Mesenchymal stem cell (in vitro differentiated cells and primary cell): ENCODE data around the gene ABCA2.

Experiments
- DNase-seq: peaks from one replicate; pipeline ENCODE4 v3.0.0-alpha.2; 2013
- H2AFZ ChIP-seq: one replicate; pipeline ENCODE4 v1.6.1; 2013; ENCODE audit warnings: low read depth, mild to moderate bottlenecking, control low read depth, inconsistent platforms, low read length, moderate library complexity
- H2AK5ac ChIP-seq: 2 replicates; pipeline ENCODE4 v1.6.1; 2013; ENCODE audit warnings: low read length, moderate library complexity, mild to moderate bottlenecking, inconsistent platforms; ENCODE audit not compliant: severe bottlenecking
- H2BK120ac ChIP-seq: one replicate; pipeline ENCODE4 v1.6.1; 2013; ENCODE audit warnings: low read depth, mild to moderate bottlenecking, inconsistent platforms, low read length, moderate library complexity
- H2BK12ac ChIP-seq, 2 experiments: one replicate each; pipeline ENCODE4 v1.6.1; 2013; ENCODE audit warnings: inconsistent platforms in 2 of 2, low read length in 2 of 2, mild to moderate bottlenecking in 2 of 2, moderate library complexity in 2 of 2, control low read depth in 1 of 2
- H2BK15ac ChIP-seq: one replicate; pipeline ENCODE4 v1.6.1; 2013; ENCODE audit warnings: mild to moderate bottlenecking, low read depth, inconsistent platforms; ENCODE audit not compliant: poor library complexity, severe bottlenecking
- H2BK5ac ChIP-seq: 2 replicates; pipeline ENCODE4 v1.6.1; 2013; ENCODE audit warnings: low read depth, mild to moderate bottlenecking, low read length, control low read depth, inconsistent platforms; ENCODE audit not compliant: poor library complexity, severe bottlenecking
- H3K14ac ChIP-seq, 2 experiments: one replicate each; pipeline ENCODE4 v1.6.1; 2013; ENCODE audit warnings: inconsistent platforms in 2 of 2, low read length in 2 of 2, control low read depth in 1 of 2, mild to moderate bottlenecking in 1 of 2, moderate library complexity in 1 of 2
- H3K18ac ChIP-seq, 2 experiments: one replicate each; pipeline ENCODE4 v1.6.1; 2013; ENCODE audit warnings: inconsistent platforms in 2 of 2, low read length in 2 of 2, control low read depth in 1 of 2, low read depth in 1 of 2, mild to moderate bottlenecking in 1 of 2
- H3K23ac ChIP-seq, 2 experiments: one replicate each; pipeline ENCODE4 v1.6.1; 2013; ENCODE audit warnings: inconsistent platforms in 2 of 2, low read length in 2 of 2, mild to moderate bottlenecking in 2 of 2, moderate library complexity in 2 of 2, control low read depth in 1 of 2
- H3K27ac ChIP-seq: 2 replicates; pipeline ENCODE4 v1.5.1; 2013; ENCODE audit warnings: mild to moderate bottlenecking, moderate library complexity, low read length, control low read depth, inconsistent platforms; ENCODE audit not compliant: poor library complexity, severe bottlenecking
- H3K27me3 ChIP-seq, 2 experiments: 2 replicates each; pipeline versions ENCODE4 v1.6.1 to v1.7.0; 2013; ENCODE audit warnings: low read length in 2 of 2, mild to moderate bottlenecking in 2 of 2, moderate library complexity in 2 of 2, control low read depth in 1 of 2, inconsistent platforms in 1 of 2; ENCODE audit not compliant: control insufficient read depth in 1 of 2, insufficient read depth in 1 of 2
- H3K36me3 ChIP-seq, 2 experiments: 2 replicates each; pipeline versions ENCODE4 v1.6.1 to v1.7.0; 2013; ENCODE audit warnings: low read length in 2 of 2, control low read depth in 1 of 2, inconsistent platforms in 1 of 2, low read depth in 1 of 2, mild to moderate bottlenecking in 1 of 2; ENCODE audit not compliant: insufficient read depth in 2 of 2, control insufficient read depth in 1 of 2
- H3K4ac ChIP-seq, 2 experiments: one replicate each; pipeline ENCODE4 v1.6.1; 2013; ENCODE audit warnings: inconsistent platforms in 2 of 2, low read length in 2 of 2, mild to moderate bottlenecking in 2 of 2, moderate library complexity in 2 of 2, control low read depth in 1 of 2, low read depth in 1 of 2
- H3K4me1 ChIP-seq: 2 replicates; pipeline ENCODE4 v1.6.1; 2013; ENCODE audit warnings: low read depth, low read length, control low read depth; ENCODE audit not compliant: control insufficient read depth, insufficient read depth
- H3K4me2 ChIP-seq: 2 replicates; pipeline ENCODE4 v1.6.1; 2013; ENCODE audit warnings: low read length, mild to moderate bottlenecking, inconsistent platforms; ENCODE audit not compliant: poor library complexity, severe bottlenecking
- H3K4me3 ChIP-seq, 2 experiments: 2 replicates each; pipeline versions ENCODE4 v1.5.1 to v1.7.0; 2013; ENCODE audit warnings: low read length in 2 of 2, mild to moderate bottlenecking in 2 of 2, control low read depth in 1 of 2, low read depth in 1 of 2; ENCODE audit not compliant: insufficient read depth in 1 of 2
- H3K79me1 ChIP-seq: replicated peaks from 2 replicates; pipeline ENCODE4 v1.6.1; 2013; ENCODE audit warnings: mild to moderate bottlenecking, control low read depth, low read length, inconsistent platforms; ENCODE audit not compliant: poor library complexity, severe bottlenecking
- H3K9ac ChIP-seq: 2 replicates; pipeline ENCODE4 v1.7.0; 2013; ENCODE audit warnings: mild to moderate bottlenecking, low read length, moderate library complexity
- H3K9me3 ChIP-seq: 2 replicates; pipeline ENCODE4 v1.7.0; 2013; ENCODE audit warnings: mild to moderate bottlenecking, low read length; ENCODE audit not compliant: control insufficient read depth
- H4K8ac ChIP-seq: one replicate; pipeline ENCODE4 v1.6.1; 2013; ENCODE audit warnings: inconsistent platforms, mild to moderate bottlenecking, low read length, moderate library complexity
- H4K91ac ChIP-seq: one replicate; pipeline ENCODE4 v1.6.1; 2013; ENCODE audit warnings: mild to moderate bottlenecking, low read length, inconsistent platforms
- WGBS: methylation state at CpG from one replicate; pipeline ENCODE4 v1.1.7; 2013; ENCODE audit warnings: mixed read lengths; 5-methylcytosine and 5-hydroxymethylcytosine counted together

The ABCA2 gene

DNA sequence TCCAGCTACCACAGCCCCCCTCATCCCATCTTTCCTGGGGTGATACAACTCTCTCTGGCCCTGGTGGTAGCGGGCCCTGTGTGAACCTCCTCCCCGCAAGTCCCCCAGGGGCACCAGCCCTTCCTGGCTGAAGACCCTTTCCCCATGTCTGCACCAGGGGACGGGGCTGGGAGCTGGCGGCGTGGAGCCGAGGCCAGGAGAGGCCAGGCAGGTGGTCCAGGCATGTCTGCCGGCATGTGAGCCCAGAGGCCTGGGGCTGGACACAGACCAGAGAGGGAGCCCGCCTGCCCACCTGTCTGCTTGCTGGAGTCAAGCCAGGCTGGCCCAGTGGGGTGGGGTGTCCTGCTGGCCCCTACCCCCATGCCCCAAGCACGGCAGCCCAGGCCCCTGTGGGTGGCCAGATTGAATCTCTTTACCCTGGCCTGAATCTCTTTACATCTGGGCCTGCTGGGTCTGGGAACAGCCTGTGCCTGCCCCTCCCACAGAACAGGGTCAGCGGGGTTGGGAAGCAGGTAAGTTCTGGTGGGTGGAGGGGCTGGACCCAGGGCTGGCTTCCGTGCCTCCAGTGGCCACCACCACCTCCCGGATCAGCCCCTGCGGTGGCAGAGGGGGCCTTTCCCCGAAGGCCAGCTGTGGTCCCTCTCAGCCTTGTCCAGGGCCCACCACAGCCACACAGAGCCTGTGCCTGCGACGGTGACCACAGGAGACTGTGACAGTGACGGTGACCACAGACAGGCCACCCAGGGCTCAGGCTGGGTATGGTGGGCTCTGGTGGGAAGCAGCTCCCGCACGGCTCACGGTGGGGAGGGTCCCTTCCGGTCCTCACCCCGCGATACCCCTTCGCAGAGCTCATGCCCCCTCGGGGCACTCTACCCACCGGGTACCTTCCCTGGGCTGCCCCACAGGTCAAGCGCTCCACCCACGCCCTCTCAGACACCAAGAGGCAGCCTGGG lies 68.9 kb downstream of the ABCA2 start:
- Histone ChIP-seq H3K9me3 (peaks cover 3% of the 10 kb centered on the region), H4K8ac (no peak overlapping the region), H3K9ac (no peak overlapping the region), H2BK120ac (no peak overlapping the region), H3K18ac (no peak overlapping the region), H2BK5ac (no peak overlapping the region), H3K27me3 (peaks cover 0 to 17% of the 10 kb centered on the region in 2 experiments), H3K36me3 (no peaks in the 10 kb centered on the region), H4K91ac (peak overlapping the region; percentile 21), H3K4me3 (no peak overlapping the region), H3K14ac (no peak overlapping the region), H3K4me2 (no peak overlapping the region), H3K23ac (no peak overlapping the region), H3K79me1 (no peaks in the 10 kb centered on the region), H3K4ac (no peak overlapping the region), H2AFZ (no peak overlapping the region), H2AK5ac (no peak overlapping the region), H3K4me1 (peaks cover 20% of the 10 kb centered on the region), H2BK12ac (no peak overlapping the region), H2BK15ac (no peak overlapping the region), H3K27ac (no peak overlapping the region)
- DNase-seq = no peak
- WGBS = 87% methylated on average over 28 of the region's 28 CpGs

DNA sequence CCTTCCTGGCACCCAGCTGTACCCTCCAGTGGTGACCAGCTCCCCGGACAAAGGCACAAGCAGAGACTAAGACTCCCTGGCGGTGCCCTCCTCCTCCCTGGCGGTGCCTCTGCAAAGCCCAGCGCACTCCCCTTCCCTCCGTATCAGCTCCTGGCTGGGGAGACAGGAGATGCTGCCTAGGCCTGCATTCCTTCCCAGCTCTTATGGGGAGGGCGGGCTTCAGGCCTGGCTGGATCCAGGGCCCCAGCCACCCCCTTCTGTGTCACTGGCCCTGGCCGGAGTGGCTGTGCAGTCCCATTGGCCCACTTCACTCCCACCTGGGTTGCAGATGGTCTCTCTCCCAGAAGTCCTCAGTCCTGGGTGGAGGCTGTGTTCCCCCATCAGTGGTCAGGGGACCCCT lies 69.6 kb downstream of the ABCA2 start:
- no peak overlapping the region for H3K9ac ChIP-seq
- no peak overlapping the region for H2BK120ac ChIP-seq
- no peak overlapping the region for H3K27ac ChIP-seq
- no peaks in the 10 kb centered on the region for H3K79me1 ChIP-seq
- peaks cover 22% of the 10 kb centered on the region for H3K4me1 ChIP-seq
- H2AK5ac ChIP-seq = no peak overlapping the region
- no peak overlapping the region for H2BK5ac ChIP-seq
- no peak overlapping the region for H3K4me2 ChIP-seq
- 92% methylated on average over 7 of the region's 7 CpGs for WGBS
- no peak overlapping the region for H2BK15ac ChIP-seq
- H3K36me3 ChIP-seq = no peaks in the 10 kb centered on the region
- H3K4me3 ChIP-seq = no peak overlapping the region
- no peak overlapping the region for H3K4ac ChIP-seq
- H3K14ac ChIP-seq = no peak overlapping the region
- H3K18ac ChIP-seq = no peak overlapping the region
- H2BK12ac ChIP-seq = no peak overlapping the region
- H3K27me3 ChIP-seq = peaks cover 0 to 23% of the 10 kb centered on the region in 2 experiments
- peaks cover 3% of the 10 kb centered on the region for H3K9me3 ChIP-seq
- no peak overlapping the region for H3K23ac ChIP-seq
- no peak overlapping the region for H4K8ac ChIP-seq
- peak overlapping the region; percentile 12 for H4K91ac ChIP-seq
- DNase-seq = no peak
- no peak overlapping the region for H2AFZ ChIP-seq

DNA sequence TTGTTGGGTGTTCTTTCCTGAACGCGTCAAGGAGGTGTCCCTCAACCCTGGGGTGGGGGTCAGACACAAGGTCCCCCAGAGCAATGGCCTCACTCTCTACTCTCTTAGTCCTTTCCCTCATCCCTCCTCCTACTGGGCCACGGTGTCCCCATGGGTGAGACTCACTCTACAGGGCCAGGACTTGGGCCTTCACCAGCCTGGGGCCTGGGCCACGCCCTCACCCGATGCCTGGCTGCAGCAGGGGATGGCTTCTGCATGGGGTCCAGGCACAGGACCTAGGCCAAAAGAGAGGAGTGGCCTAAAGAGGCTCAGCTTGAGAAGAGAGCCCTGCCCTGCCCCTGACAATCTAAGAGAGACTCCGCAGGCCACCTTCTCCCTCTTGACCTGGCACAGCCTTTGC lies 70.1 kb downstream of the ABCA2 start:
- Histone ChIP-seq H2BK12ac (no peak overlapping the region), H3K18ac (no peak overlapping the region), H3K14ac (no peak overlapping the region), H3K4ac (no peak overlapping the region), H3K27me3 (peaks cover 0 to 19% of the 10 kb centered on the region in 2 experiments), H3K9me3 (peaks cover 3% of the 10 kb centered on the region), H3K4me3 (no peak overlapping the region), H2BK5ac (no peak overlapping the region), H3K4me1 (peaks cover 22% of the 10 kb centered on the region), H3K9ac (no peak overlapping the region), H3K36me3 (no peaks in the 10 kb centered on the region), H2BK15ac (no peak overlapping the region), H2AFZ (no peak overlapping the region), H4K8ac (no peak overlapping the region), H3K4me2 (no peak overlapping the region), H3K27ac (no peak overlapping the region), H2AK5ac (no peak overlapping the region), H2BK120ac (no peak overlapping the region), H3K79me1 (no peaks in the 10 kb centered on the region), H4K91ac (no peak overlapping the region), H3K23ac (no peak overlapping the region)
- DNase-seq = no peak
- WGBS = 76% methylated on average over 4 of the region's 6 CpGs

DNA sequence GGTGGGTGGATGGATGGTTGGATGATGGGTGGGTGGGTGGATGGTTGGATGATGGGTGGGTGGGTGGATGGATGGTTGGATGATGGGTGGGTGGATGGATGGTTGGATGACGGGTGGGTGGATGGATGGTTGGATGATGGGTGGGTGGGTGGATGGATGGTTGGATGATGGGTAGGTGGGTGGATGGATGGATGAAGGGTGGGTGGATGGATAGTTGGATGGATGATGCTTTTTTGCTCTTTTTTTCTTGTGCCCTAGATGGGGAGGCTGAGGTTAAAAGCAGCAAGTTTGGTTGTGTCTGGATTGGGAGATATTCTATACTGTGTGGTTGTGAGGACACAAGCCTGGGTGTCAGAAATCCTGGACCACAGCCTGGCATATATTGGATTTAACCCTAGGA lies 70.6 kb downstream of the ABCA2 start:
- Histone ChIP-seq H3K9me3 (peaks cover 3% of the 10 kb centered on the region), H2BK120ac (no peak overlapping the region), H3K9ac (no peak overlapping the region), H2BK5ac (no peak overlapping the region), H2AFZ (no peak overlapping the region), H3K27ac (no peak overlapping the region), H3K18ac (no peak overlapping the region), H3K4ac (no peak overlapping the region), H3K14ac (no peak overlapping the region), H2BK12ac (no peak overlapping the region), H2AK5ac (no peak overlapping the region), H4K91ac (no peak overlapping the region), H3K23ac (no peak overlapping the region), H4K8ac (no peak overlapping the region), H3K36me3 (no peaks in the 10 kb centered on the region), H3K79me1 (no peaks in the 10 kb centered on the region), H3K4me1 (peaks cover 20% of the 10 kb centered on the region), H3K4me2 (no peak overlapping the region), H3K27me3 (peaks cover 0 to 16% of the 10 kb centered on the region in 2 experiments), H3K4me3 (no peak overlapping the region), H2BK15ac (no peak overlapping the region)
- 96% methylated on average over 1 of the region's 1 CpG for WGBS
- no peak for DNase-seq
